HepG2 (cell line): ENCODE measurements around the gene AP3M1. TPM values are rescaled to one million over a fixed set of nuclear protein-coding genes. Genes with fewer than 3 reads are reported as not detected.

Experiments used
- ATAC-seq: fragments of 200-7000 bp; cut with Tn5 transposase; 3 replicates; pipeline ENCODE4 v1.9.1; 2020; ENCODE audit warnings: mild to moderate bottlenecking, moderate library complexity
- BruUV-seq: library from RNA; stranded (reverse); fragments of 400-500 nt; replicated peaks from 2 replicates; lab custom pipeline; 2021; lab: Mats Ljungman, UMichigan
- CTCF ChIA-PET: fragments of 300-600 bp; formaldehyde crosslinking; extraction: SDS; loops from one replicate; lab custom pipeline; 2021; ENCODE audit warnings: low total read pairs, inconsistent platforms, low intra/inter-chr PET ratio; lab: Yijun Ruan, JAX
- POLR2A ChIA-PET: fragments of 350-600 bp; sonication (Branson Sonifier 250); formaldehyde crosslinking; loops from one replicate; lab custom pipeline; 2020; ENCODE audit warnings: antibody characterized with exemption, inconsistent platforms; lab: Yijun Ruan, JAX
- DNase-seq: peaks from one replicate; pipeline ENCODE4 v3.0.0-alpha.2; 2015; ENCODE audit warnings: low spot score
- FAIRE-seq: peaks from 3 replicates; lab custom pipeline; 2011; peaks lifted over from hg19 to GRCh38; lab: Jason Lieb, UNC
- H2AFZ ChIP-seq: one replicate; pipeline ENCODE4 v1.6.1; 2011; ENCODE audit warnings: low read length, inconsistent platforms
- H3K27ac ChIP-seq: fragments of 300-600 bp; 3 replicates; pipeline ENCODE4 v1.8.0; 2011; ENCODE audit warnings: mixed run types, mild to moderate bottlenecking, mixed read lengths, low read length, inconsistent platforms; ENCODE audit not compliant: insufficient read depth; ENCODE audit errors: extremely low read length
- H3K27me3 ChIP-seq, 2 experiments: fragments of 200-600 bp in 1 of 2; 2 replicates in 1 of 2; 3 replicates in 1 of 2; pipeline versions ENCODE4 v1.6.0 to v1.8.0; 2011; ENCODE audit warnings: low read length in 2 of 2, mild to moderate bottlenecking in 2 of 2, moderate library complexity in 2 of 2, inconsistent platforms in 1 of 2; ENCODE audit not compliant: insufficient read depth in 2 of 2, control insufficient read depth in 1 of 2
- H3K36me3 ChIP-seq, 2 experiments: fragments of 200-600 bp in 1 of 2; replicated peaks in 1 of 2; 2 replicates in 1 of 2; 3 replicates in 1 of 2; pipeline versions ENCODE4 v1.5.1 to v1.8.0; 2011; ENCODE audit warnings: low read length in 2 of 2, inconsistent platforms in 1 of 2; ENCODE audit not compliant: insufficient read depth in 2 of 2, control insufficient read depth in 1 of 2
- H3K4me1 ChIP-seq: 2 replicates; pipeline ENCODE4 v1.5.1; 2012; ENCODE audit warnings: low read length, inconsistent platforms; ENCODE audit not compliant: insufficient read depth
- H3K4me2 ChIP-seq: 2 replicates; pipeline ENCODE4 v1.6.0; 2011; ENCODE audit warnings: low read depth, low read length, inconsistent platforms
- H3K4me3 ChIP-seq, 3 experiments: fragments of 200-600 bp in 1 of 3; sonication (generic), shearing (Covaris generic) in 1 of 3; replicated peaks in 1 of 3; 2 replicates each; pipeline ENCODE4 v1.5.1; 2011 to 2016; ENCODE audit warnings: low read length in 3 of 3, inconsistent platforms in 2 of 3, low read depth in 2 of 3, mild to moderate bottlenecking in 2 of 3, control low read depth in 1 of 3, mixed read lengths in 1 of 3; ENCODE audit not compliant: insufficient read depth in 1 of 3
- H3K79me2 ChIP-seq: one replicate; pipeline ENCODE4 v1.6.1; 2011; ENCODE audit warnings: low read length, inconsistent platforms; ENCODE audit not compliant: insufficient read depth
- H3K9ac ChIP-seq: 2 replicates; pipeline ENCODE4 v1.6.0; 2011; ENCODE audit warnings: mild to moderate bottlenecking, low read depth, low read length, inconsistent platforms; ENCODE audit not compliant: insufficient read depth
- H3K9me3 ChIP-seq: 2 replicates; pipeline ENCODE4 v1.5.1; 2012; ENCODE audit warnings: mild to moderate bottlenecking, low read length
- H4K20me1 ChIP-seq: 2 replicates; pipeline ENCODE4 v1.6.0; 2011; ENCODE audit warnings: inconsistent platforms, mild to moderate bottlenecking, low read length, moderate library complexity; ENCODE audit not compliant: insufficient read depth
- AHR ChIP-seq: IDR thresholded peaks from 2 replicates; pipeline ENCODE4 v1.6.1; 2018; ENCODE audit warnings: missing genetic modification reagents, missing compliant biosample characterization
- ARID5B ChIP-seq: IDR thresholded peaks from 2 replicates; pipeline ENCODE4 v1.4.0; 2020; ENCODE audit warnings: mild to moderate bottlenecking, missing genetic modification reagents
- CHD4 ChIP-seq: fragments of 200-600 bp; sonication (generic); IDR thresholded peaks from 2 replicates; pipeline ENCODE4 v1.7.0; 2017; ENCODE audit warnings: mild to moderate bottlenecking, low read length, borderline replicate concordance
- CREBL2 ChIP-seq: sonication (generic); formaldehyde crosslinking; IDR thresholded peaks from 2 replicates; pipeline ENCODE4 v1.8.1; 2023; ENCODE audit warnings: missing genetic modification reagents, mild to moderate bottlenecking, borderline replicate concordance
- DZIP1 ChIP-seq: sonication (generic); formaldehyde crosslinking; IDR thresholded peaks from 2 replicates; pipeline ENCODE4 v1.5.0; 2020; ENCODE audit warnings: mild to moderate bottlenecking, missing genetic modification reagents
- EEA1 ChIP-seq: sonication (generic); formaldehyde crosslinking; IDR thresholded peaks from 2 replicates; pipeline ENCODE4 v1.5.1; 2020; ENCODE audit warnings: mild to moderate bottlenecking, missing genetic modification reagents, borderline replicate concordance
- ELK4 ChIP-seq: sonication (generic); formaldehyde crosslinking; IDR thresholded peaks from 2 replicates; pipeline ENCODE4 v1.9.0; 2021; ENCODE audit warnings: missing genetic modification reagents, borderline replicate concordance
- RBFOX2 ChIP-seq: fragments of 200-400 bp; formaldehyde crosslinking; IDR thresholded peaks from 2 replicates; pipeline ENCODE4 v1.6.1; 2017; ENCODE audit warnings: low read depth, mild to moderate bottlenecking, low read length
- SMARCC2 ChIP-seq: fragments of 450-650 bp; IDR thresholded peaks from 2 replicates; pipeline ENCODE4 v1.6.1; 2017; ENCODE audit warnings: antibody characterized with exemption, mild to moderate bottlenecking
- ZNF747 ChIP-seq: sonication (generic); formaldehyde crosslinking; IDR thresholded peaks from 2 replicates; pipeline ENCODE4 v1.8.1; 2023; ENCODE audit warnings: missing genetic modification reagents, mild to moderate bottlenecking, borderline replicate concordance
- ZNF790 ChIP-seq: sonication (generic); formaldehyde crosslinking; IDR thresholded peaks from 2 replicates; pipeline ENCODE4 v1.8.0; 2022; ENCODE audit warnings: missing genetic modification reagents, mild to moderate bottlenecking, borderline replicate concordance
- ZNF878 ChIP-seq: sonication (generic); formaldehyde crosslinking; IDR thresholded peaks from 2 replicates; pipeline ENCODE4 v1.8.1; 2023; ENCODE audit warnings: mild to moderate bottlenecking, missing genetic modification reagents, moderate library complexity
- ZUFSP ChIP-seq: sonication (generic); formaldehyde crosslinking; IDR thresholded peaks from 2 replicates; pipeline ENCODE4 v1.9.0; 2021; ENCODE audit warnings: missing genetic modification reagents, mild to moderate bottlenecking, borderline replicate concordance
- WGBS: methylation state at CpG from one replicate; pipeline ENCODE4 v1.1.6; 2017; ENCODE audit warnings: low lambda C conversion rate; 5-methylcytosine and 5-hydroxymethylcytosine counted together
- in situ Hi-C: cut with HindIII; loops from 2 replicates; pipeline ENCODE4 v1.10.0; 2017; ENCODE audit warnings: low pct_unique_long_range_greater_than_20kb; ENCODE audit not compliant: extremely low pct_ligation_motif_present
- intact Hi-C: fragments of 100-400 bp; cut with micrococcal nuclease; formaldehyde crosslinking; loops from one replicate; pipeline ENCODE4 v1.10.0; 2022; ENCODE audit not compliant: unreplicated experiment
- polyA plus RNA-seq, 8 experiments: library from polyadenylated mRNA; depleted of rRNA in 3 of 8; stranded (reverse) in 7 of 8; unstranded in 1 of 8; fragments of >200 nt; fragmentation: Illumina TruSeq in 4 of 8; extraction: Trizol in 4 of 8; gene quantifications; 2 replicates each; pipeline versions ENCODE4 v1.2.1 to v1.2.3, GENCODE V29; 2011 to 2016; ENCODE audit warnings: low read depth in 4 of 8, missing spikeins in 1 of 8, mixed read lengths in 1 of 8; ENCODE audit not compliant: insufficient read depth in 1 of 8
- total RNA-seq, 5 experiments: library from RNA; depleted of rRNA; stranded (reverse); fragments of >200 nt; fragmentation: Illumina TruSeq; extraction: Trizol; gene quantifications; 2 replicates each; pipeline ENCODE4 v1.2.3, GENCODE V29; 2016; ENCODE audit warnings: low read depth in 1 of 5

The AP3M1 gene
- total and polyA plus RNA-seq, 2 of the 13 experiments (the other 11 are each of a cell fraction or from before 2014, with no cell fraction given), result 29.0 to 31.6 TPM

GRCh38 chr10:74194999-74195398 is 44.4 kb upstream of the AP3M1 start (continued):
- TF ChIP-seq ARID5B (CRISPR knock-in tag), result no peak
- TF ChIP-seq DZIP1 (CRISPR knock-in tag), result no peak
- no peak for TF ChIP-seq ZNF878 (CRISPR knock-in tag)
- TF ChIP-seq RBFOX2, result no peak

GRCh38 chr10:74194545-74194944 is 43.9 kb upstream of the AP3M1 start:
- 99% methylated on average over 3 of the region's 3 CpGs for WGBS
- ATAC-seq, result no peak
- H4K20me1 ChIP-seq, result peaks cover 8% of the 10 kb centered on the region; the same call in 1 of the 2 replicates
- TF ChIP-seq ZUFSP (CRISPR knock-in tag) (no peak), EEA1 (CRISPR knock-in tag) (no peak), ZNF790 (CRISPR knock-in tag) (no peak), ELK4 (CRISPR knock-in tag) (no peak), SMARCC2 (no peak), ZNF747 (CRISPR knock-in tag) (no peak), AHR (no peak), CHD4 (no peak), CREBL2 (CRISPR knock-in tag) (no peak)

More at GRCh38 chr10:74194545-74194944, 43.9 kb upstream of the AP3M1 start:
- no peak for FAIRE-seq
- Histone ChIP-seq H3K9me3 (no peaks in the 10 kb centered on the region), H3K4me3 (no peak overlapping the region), H3K79me2 (peaks cover 93% of the 10 kb centered on the region), H3K27me3 (no peaks in the 10 kb centered on the region), H3K9ac (no peak overlapping the region), H2AFZ (no peak overlapping the region), H3K36me3 (peaks cover 0 to 3% of the 10 kb centered on the region in 2 experiments; a peak in 1 of 5 replicates), H3K4me2 (no peak overlapping the region), H3K27ac (no peak overlapping the region), H3K4me1 (peaks cover 34% of the 10 kb centered on the region)
- in situ Hi-C loops (no loop called here), intact Hi-C loops (no loop called here)
- BruUV-seq, result no TSS peak
- CTCF ChIA-PET, result no interaction called here
- no peak for DNase-seq
- POLR2A ChIA-PET, result no interaction called here
